ENCODE data around the gene APBB2.
"Not testable (repeated sequence)": the region's sequence is repeated elsewhere in the genome, so short reads cannot be mapped to it uniquely, and the experiment has no call there.

APBB2 gene

DNA sequence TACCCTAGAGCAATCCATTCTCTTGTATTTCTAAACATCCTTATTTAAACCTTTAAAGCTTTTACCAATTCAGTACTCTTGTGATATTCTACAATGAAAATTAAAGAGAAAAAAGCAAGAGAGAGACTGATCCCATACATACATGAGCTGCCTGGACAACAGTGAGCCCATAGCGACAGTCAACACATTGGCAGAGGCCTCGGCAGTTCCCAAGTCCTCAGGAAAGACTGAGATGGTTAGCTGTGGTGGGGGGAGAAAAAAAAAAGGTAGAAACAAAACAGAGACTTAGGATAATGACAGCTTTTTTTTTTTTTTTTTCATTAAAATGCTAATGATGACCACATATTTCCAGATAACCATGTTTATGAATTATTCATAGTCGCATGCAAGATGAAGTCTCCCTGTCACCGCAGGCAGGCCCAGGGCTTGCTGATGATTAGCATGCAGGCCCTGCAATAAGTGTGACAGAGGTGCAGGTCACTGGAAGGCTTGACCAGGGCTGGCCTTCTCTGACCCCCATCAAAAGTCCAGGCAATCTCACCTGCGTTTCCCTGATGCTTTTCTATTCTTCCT is 148.8 kb downstream of the APBB2 start:
- TF ChIP-seq, protein P1, sequence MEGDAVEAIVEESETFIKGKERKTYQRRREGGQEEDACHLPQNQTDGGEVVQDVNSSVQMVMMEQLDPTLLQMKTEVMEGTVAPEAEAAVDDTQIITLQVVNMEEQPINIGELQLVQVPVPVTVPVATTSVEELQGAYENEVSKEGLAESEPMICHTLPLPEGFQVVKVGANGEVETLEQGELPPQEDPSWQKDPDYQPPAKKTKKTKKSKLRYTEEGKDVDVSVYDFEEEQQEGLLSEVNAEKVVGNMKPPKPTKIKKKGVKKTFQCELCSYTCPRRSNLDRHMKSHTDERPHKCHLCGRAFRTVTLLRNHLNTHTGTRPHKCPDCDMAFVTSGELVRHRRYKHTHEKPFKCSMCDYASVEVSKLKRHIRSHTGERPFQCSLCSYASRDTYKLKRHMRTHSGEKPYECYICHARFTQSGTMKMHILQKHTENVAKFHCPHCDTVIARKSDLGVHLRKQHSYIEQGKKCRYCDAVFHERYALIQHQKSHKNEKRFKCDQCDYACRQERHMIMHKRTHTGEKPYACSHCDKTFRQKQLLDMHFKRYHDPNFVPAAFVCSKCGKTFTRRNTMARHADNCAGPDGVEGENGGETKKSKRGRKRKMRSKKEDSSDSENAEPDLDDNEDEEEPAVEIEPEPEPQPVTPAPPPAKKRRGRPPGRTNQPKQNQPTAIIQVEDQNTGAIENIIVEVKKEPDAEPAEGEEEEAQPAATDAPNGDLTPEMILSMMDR (IDR thresholded peaks at IDR 0.05; ENCODE audit: insufficient read depth, low read depth, low read length, missing control alignments) = no peak
- H3K4me3 ChIP-seq (ENCODE audit: low read depth, low read length) = no peak overlapping the region
- DNase-seq (ENCODE audit: low read depth) = no peak

DNA sequence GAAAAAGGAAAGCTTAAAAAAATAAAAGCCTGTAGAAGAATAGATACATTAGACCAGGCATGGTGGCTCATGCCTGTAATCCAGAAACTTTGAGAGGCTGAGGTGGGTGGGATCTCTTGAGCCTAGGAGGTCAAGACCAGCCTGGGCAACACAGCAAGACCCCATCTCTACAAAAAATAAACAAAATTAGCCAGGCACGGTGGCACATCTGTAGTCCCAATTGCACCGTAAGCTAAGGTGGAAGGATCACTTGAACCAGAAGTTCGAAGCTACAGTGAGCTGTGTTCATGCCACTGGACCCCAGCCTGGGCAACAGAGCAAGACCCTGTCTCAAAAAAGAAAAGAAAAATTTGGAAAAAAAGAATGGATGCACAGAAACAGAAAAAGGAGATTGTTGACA is 149.4 kb downstream of the APBB2 start:
- no peak overlapping the region for H3K4me3 ChIP-seq (ENCODE audit: low read depth, low read length)
- TF ChIP-seq, protein P1 (IDR thresholded peaks at IDR 0.05; ENCODE audit: insufficient read depth, low read depth, low read length, missing control alignments) = no peak
- DNase-seq (ENCODE audit: low read depth) = no peak

DNA sequence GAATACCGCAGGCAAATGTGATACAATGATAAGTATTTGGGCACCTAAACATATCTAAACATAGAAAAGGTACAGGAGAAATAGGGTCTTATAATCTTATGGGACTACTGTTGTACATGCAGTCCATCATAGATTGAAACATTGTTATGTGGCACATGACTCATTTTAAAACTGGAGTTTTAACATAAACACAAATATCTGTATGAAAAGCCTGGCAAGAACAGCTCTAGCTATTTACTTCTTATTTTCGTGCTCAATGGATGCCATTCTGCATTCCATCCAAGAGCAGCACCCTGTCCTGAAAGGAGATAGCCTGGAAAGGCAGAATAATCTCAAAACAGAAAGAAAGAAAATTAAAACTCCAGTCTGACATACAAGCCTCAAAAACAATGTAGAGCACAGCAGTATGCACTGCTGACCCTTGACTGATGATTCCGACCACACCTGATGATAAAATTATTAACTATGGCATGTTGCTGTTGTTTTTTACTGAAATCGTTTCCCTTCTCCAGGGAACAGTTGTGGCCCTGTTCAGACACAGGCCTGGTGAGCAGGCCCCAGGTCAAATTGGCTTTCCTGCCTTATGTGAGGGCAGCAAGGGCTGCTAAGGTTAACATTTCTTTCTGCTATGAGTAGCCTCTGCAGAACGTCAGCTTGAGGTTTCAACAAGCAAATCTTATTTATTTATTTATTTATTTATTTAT is 152.7 kb downstream of the APBB2 start:
- TF ChIP-seq, protein P1 (IDR thresholded peaks at IDR 0.05; ENCODE audit: insufficient read depth, low read depth, low read length, missing control alignments) = no peak
- H3K4me3 ChIP-seq (ENCODE audit: low read depth, low read length) = no peak overlapping the region
- no peak for DNase-seq (ENCODE audit: low read depth)

DNA sequence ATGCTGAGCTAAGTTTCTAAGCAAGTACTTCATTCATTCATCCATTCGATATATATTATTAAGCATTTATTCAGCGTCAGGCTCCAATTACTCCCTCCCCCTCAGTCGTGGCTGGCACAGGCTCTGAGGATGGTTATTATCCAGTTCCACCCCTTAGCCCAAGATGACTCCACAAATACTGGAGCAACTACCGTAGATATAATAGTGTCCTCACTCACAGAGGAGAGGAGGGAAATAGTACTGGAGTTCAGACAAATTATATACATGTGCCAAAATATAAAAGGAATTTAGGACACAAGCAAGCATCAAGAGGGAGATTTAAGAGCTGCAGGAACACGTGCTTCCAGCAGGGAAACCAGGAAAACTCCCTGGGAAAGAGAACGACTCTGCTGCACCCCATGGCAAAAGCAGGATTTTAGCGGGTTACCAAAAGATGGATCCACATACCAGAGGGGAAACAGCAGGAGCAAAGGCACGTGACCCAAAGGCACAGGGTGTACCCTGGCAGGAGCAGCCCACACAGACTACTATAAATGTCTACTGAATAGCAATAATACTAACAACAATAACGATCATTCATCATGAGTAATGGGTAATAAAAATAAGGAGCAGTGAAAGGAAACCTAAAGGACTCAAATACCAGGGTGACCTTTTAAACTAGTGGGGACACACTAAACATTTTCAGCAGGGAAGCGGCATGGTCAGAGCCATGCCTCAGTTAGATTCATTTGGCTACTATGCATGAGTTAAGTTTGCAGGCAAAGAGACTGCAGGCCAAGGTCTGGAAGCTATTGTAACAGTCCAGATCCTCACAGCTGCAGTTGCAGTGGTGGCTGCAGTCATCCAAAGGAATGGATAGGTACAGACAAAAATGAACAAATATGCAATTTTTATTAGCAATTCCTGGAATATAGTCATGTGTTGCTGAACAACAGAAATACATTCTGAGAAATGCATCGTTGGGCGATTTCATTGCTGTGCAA is 153.7 kb downstream of the APBB2 start:
- H3K4me3 ChIP-seq (ENCODE audit: low read depth, low read length) = no peak overlapping the region
- DNase-seq (ENCODE audit: low read depth) = no peak
- TF ChIP-seq, protein P1 (IDR thresholded peaks at IDR 0.05; ENCODE audit: insufficient read depth, low read depth, low read length, missing control alignments) = no peak

DNA sequence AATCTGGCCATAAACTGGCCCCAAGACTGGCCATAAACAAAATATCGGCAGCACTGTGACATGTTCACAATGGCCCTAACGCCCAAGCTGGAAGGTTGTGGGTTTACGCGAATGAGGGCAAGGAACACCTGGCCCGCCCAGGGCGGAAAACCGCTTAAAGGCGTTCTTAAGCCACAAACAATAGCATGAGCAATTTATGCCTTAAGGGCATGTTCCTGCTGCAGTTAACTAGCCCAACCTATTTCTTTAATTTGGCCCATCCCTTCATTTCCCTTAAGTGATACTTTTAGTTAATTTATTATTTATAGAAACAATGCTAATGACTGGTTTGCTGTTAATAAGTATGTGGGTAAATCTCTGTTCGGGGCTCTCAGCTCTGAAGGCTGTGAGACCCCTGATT is 154.9 kb downstream of the APBB2 start:
- DNase-seq (ENCODE audit: low read depth); H3K4me3 ChIP-seq (ENCODE audit: low read depth, low read length): not testable (repeated sequence)

DNA sequence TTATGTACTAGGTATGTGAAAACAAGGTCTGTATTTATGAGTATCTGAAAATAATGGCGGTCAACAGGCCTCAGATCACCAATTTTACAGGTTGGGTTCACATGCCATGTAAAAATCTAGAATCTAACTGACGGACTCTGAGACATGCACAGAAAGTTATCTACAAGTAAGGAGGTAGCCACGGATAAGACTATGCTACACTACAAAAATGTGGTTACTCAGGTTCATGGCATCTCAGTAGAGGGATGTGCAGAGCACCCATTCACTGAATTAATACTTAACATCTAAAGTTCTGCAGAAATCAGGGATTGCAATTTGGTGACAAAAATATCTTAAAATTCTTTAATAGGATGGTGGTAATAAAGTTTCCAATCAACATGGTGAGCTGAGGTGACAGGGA is 155.9 kb downstream of the APBB2 start:
- DNase-seq (ENCODE audit: low read depth) = no peak
- TF ChIP-seq, protein P1 (IDR thresholded peaks at IDR 0.05; ENCODE audit: insufficient read depth, low read depth, low read length, missing control alignments) = no peak
- no peak overlapping the region for H3K4me3 ChIP-seq (ENCODE audit: low read depth, low read length)

DNA sequence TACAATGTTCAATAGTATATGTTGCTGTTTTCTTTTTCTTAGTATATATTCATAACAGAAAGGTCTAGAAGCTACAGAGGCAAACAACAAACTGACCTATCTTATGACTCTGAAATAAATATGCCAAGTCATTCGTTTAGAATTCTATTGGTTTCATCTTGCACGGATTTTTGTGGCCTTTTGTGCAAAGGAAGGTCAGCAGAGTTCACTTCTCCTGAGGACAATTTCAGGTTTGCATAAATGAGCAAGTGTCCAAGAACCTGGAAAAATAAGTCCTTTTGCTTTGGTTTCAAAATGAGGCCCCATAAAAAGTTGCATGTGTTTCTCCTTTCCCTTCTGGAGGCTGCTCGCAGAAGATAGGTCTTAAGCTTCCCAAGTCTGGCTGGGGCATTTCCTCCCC is 156.9 kb downstream of the APBB2 start:
- H3K4me3 ChIP-seq (ENCODE audit: low read depth, low read length) = no peak overlapping the region
- TF ChIP-seq, protein P1 (IDR thresholded peaks at IDR 0.05; ENCODE audit: insufficient read depth, low read depth, low read length, missing control alignments) = no peak
- no peak for DNase-seq (ENCODE audit: low read depth)

Measured in GM12865 (cell line).